ENCODE data around the gene TNFRSF1B. TPM values are rescaled to one million over a fixed set of nuclear protein-coding genes. Genes with fewer than 3 reads are reported as not detected.

Gene TNFRSF1B
- total and polyA plus RNA-seq, 9 of the 15 experiments (the other 6 are each of a cell fraction or from before 2014, with no cell fraction given), result 8.8 to 91.3 (median 36.0) TPM

GRCh38 chr1:12166834-12167492 lies at the start of gene TNFRSF1B (continued):
- TF ChIP-seq ZNF655 (CRISPR knock-in tag; IDR thresholded peaks at IDR 0.05) (no peak), SRSF3 (IDR thresholded peaks at IDR 0.05; ENCODE audit: insufficient read depth, low read length) (no peak), RBM14 (IDR thresholded peaks at IDR 0.05; ENCODE audit: borderline replicate concordance, insufficient read depth, low read depth, low read length) (0 out of 2 replicates have a peak, but pooled peaks have one; percentile 35), ARID1B (IDR thresholded peaks at IDR 0.05) (no peak), CHD7 (IDR thresholded peaks at IDR 0.05; ENCODE audit: low read depth, low read length) (no peak), L3MBTL2 (IDR thresholded peaks at IDR 0.05) (peak; percentile 99), HSF4 (CRISPR knock-in tag; IDR thresholded peaks at IDR 0.05; ENCODE audit: borderline replicate concordance) (peak; percentile 74; the same call in 1 of the 2 replicates), SIRT6 (IDR thresholded peaks at IDR 0.05; ENCODE audit: low read depth, low read length) (no peak), CTBP1 (IDR thresholded peaks at IDR 0.05; ENCODE audit: borderline replicate concordance) (peak; percentile 86; the same call in 1 of the 2 replicates), E2F8 (IDR thresholded peaks at IDR 0.05; ENCODE audit: low read depth, partially characterized antibody) (no peak), HDAC8 (tag; IDR thresholded peaks at IDR 0.05) (peak; percentile 77; the same call in 1 of the 2 replicates), SIN3B (IDR thresholded peaks at IDR 0.05; ENCODE audit: low read depth) (peak; percentile 75; the same call in 1 of the 2 replicates)
